ENCODE results near the gene RASGEF1C.

- TF ChIP-seq CTCF (tag by site-specific recombination; IDR thresholded peaks at IDR 0.05): no peak
- no peak for TF ChIP-seq YY1 (tag by site-specific recombination; IDR thresholded peaks at IDR 0.05)
- no peak for TF ChIP-seq ZNF280C (tag by site-specific recombination; IDR thresholded peaks at IDR 0.05)
These were observed 109.8 kb downstream of the RASGEF1C start for GRCh38 chr5:180098991-180099732.
